ENCODE results near the gene RBM23.

The RBM23 gene

DNA sequence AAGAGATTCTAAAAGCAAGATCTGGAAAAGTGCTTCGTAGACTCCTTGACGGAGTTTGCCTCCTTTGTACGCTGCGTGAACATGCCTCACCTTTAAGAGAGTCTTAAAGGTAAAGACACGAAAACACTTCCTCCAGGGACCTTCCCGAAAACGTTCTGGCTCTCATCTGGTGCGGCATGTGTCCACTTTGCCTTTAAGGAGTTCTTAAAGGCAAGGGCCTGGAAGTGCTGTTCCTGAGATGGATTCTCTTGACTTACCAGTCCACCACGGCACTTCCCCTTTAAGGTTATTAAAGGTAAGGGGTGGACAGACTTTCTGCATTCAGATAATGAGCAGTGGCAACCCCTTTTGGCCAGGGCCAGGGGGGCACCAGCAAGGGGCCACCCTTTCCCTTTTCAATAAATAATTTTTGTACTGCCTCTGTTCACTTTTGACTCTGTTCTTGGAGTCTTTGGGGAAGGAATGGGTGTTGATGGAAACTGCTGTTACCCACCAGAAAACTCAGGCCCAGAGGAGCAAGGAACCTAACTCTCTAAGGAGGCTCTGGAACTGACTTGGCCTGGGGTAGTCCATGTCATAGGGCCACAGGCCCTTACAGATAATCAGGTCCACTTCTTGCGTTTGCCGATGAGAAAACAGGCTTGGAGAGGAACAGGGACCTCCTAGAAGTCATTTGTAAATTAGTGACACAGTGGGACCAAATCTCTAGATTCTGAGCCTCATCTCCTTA, 31.5 kb downstream of the RBM23 start:
- TF ChIP-seq, protein P1, sequence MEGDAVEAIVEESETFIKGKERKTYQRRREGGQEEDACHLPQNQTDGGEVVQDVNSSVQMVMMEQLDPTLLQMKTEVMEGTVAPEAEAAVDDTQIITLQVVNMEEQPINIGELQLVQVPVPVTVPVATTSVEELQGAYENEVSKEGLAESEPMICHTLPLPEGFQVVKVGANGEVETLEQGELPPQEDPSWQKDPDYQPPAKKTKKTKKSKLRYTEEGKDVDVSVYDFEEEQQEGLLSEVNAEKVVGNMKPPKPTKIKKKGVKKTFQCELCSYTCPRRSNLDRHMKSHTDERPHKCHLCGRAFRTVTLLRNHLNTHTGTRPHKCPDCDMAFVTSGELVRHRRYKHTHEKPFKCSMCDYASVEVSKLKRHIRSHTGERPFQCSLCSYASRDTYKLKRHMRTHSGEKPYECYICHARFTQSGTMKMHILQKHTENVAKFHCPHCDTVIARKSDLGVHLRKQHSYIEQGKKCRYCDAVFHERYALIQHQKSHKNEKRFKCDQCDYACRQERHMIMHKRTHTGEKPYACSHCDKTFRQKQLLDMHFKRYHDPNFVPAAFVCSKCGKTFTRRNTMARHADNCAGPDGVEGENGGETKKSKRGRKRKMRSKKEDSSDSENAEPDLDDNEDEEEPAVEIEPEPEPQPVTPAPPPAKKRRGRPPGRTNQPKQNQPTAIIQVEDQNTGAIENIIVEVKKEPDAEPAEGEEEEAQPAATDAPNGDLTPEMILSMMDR (IDR thresholded peaks at IDR 0.05; ENCODE audit: insufficient read depth, low read depth, low read length, missing control alignments) = no peak
- H3K4me3 ChIP-seq (ENCODE audit: low read length) = peak overlapping the region; percentile 62
- peak; percentile 96 for DNase-seq (ENCODE audit: low read depth)

DNA sequence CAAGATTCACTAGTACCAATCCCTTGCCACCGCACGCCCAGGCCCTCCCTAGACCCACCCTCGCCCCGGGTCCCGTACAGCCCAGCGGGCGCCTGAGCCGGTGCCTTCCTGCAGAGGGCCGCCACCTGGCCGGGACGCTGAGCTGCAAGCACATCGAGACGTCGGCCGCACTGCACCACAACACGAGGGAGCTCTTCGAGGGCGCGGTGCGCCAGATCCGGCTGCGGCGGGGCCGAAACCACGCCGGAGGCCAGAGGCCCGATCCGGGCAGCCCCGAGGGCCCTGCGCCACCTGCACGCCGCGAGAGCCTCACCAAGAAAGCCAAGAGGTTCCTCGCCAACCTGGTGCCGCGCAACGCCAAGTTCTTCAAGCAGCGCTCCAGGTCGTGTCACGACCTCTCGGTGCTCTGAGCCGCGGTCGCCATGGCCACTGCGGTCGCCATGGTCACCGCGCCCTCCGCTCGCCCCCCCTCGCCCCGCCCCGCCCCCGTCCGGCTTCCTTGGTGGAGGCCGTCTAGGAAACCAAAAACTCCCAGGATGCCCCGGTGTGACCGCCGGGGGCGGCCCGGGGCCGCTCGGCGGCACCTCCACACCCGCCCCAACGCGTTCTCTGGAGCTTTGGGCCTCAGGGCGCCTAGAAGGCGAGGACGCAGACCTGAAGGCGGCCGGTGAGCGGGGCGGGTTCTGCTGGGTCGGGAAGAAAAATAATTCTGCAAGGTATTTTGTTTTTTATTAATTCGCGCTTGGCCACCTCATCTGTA, 32.3 kb downstream of the RBM23 start:
- TF ChIP-seq, protein P1 (IDR thresholded peaks at IDR 0.05; ENCODE audit: insufficient read depth, low read depth, low read length, missing control alignments) = peak; percentile 30
- DNase-seq (ENCODE audit: low read depth) = peak; percentile 60
- H3K4me3 ChIP-seq (ENCODE audit: low read length) = peak overlapping the region; percentile 62

DNA sequence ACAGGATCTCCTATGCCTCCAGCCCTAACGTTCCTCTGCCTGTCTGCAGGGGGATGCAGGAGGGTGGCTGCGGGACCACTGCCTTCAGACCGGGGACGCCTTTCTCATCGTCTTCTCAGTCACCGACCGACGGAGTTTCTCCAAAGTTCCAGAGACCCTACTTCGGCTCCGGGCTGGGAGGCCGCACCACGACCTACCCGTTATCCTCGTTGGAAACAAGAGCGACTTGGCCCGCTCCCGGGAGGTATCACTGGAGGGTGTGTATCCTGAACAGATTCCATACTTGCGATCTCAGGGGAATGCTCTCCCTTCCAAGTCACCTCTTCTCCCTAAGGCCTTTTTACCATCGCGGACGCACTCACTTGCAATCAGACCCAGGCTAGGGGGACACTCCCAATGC, 33.0 kb downstream of the RBM23 start:
- TF ChIP-seq, protein P1 (IDR thresholded peaks at IDR 0.05; ENCODE audit: insufficient read depth, low read depth, low read length, missing control alignments) = no peak
- H3K4me3 ChIP-seq (ENCODE audit: low read length) = peak overlapping the region; percentile 62
- no peak for DNase-seq (ENCODE audit: low read depth)

DNA sequence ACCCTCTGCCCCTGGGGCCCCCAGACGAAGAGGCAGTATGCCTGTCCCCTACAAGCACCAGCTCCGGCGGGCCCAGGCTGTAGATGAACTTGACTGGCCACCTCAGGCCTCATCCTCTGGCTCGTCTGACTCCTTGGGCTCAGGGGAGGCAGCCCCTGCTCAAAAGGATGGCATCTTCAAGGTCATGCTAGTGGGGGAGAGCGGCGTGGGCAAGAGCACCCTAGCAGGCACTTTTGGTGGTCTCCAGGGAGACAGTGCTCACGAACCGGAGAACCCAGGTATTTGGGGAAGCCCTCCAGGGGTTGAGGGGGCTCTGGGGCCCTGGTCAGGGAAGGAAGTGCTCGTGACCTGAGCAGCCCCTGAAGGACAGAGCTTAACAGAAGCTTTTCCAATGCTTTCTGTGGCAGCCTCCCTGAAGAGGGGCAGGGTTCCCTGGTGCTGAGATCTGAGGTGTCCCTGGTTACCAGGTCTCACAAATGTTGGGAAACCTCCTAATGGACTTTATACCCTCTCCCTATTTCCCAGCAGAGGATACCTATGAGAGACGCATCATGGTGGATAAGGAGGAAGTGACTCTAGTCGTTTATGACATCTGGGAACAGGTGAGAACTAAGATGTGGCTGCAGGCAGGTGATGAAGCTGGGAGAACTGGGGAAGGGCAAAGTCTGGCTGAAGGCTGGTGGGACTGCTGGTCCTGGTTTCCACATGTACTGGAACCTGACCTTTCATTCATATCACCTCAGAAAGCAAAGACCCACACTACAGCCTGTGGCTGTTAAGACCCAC, 34.0 kb downstream of the RBM23 start:
- TF ChIP-seq, protein P1 (IDR thresholded peaks at IDR 0.05; ENCODE audit: insufficient read depth, low read depth, low read length, missing control alignments) = no peak
- DNase-seq (ENCODE audit: low read depth) = no peak
- H3K4me3 ChIP-seq (ENCODE audit: low read length) = no peak overlapping the region

DNA sequence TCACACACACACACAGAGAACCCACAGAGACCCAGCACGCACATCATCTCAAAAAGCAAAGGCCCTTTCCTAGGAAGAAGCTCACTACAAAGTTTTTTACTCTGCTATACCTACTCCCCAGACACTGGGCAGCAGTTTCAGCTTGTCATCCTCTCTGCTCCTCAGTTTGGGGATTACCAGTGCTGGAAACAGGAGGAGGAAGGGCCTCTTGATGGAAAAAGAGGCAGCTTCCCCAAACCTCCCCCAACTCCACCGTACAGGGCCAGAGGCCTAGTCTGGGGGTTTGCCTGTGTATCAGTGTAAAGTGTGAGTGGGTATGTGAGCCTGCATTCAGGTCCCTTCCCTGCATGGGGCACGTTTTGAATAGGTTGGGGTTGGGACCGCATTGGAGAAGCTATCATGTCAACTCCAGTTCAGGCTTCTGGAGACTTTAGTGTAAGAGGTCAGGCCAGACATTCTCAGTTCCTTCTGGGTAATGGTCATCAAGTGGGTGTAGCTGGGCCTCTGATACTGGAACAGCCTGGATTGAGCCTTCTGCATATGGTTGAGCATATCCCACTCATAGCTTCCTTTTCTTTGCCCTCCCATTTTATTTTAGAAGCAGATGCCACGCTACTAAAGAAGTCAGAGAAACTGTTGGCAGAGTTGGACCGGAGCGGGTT, 34.7 kb downstream of the RBM23 start:
- H3K4me3 ChIP-seq (ENCODE audit: low read length) = no peak overlapping the region
- no peak for DNase-seq (ENCODE audit: low read depth)
- TF ChIP-seq, protein P1 (IDR thresholded peaks at IDR 0.05; ENCODE audit: insufficient read depth, low read depth, low read length, missing control alignments) = no peak

DNA sequence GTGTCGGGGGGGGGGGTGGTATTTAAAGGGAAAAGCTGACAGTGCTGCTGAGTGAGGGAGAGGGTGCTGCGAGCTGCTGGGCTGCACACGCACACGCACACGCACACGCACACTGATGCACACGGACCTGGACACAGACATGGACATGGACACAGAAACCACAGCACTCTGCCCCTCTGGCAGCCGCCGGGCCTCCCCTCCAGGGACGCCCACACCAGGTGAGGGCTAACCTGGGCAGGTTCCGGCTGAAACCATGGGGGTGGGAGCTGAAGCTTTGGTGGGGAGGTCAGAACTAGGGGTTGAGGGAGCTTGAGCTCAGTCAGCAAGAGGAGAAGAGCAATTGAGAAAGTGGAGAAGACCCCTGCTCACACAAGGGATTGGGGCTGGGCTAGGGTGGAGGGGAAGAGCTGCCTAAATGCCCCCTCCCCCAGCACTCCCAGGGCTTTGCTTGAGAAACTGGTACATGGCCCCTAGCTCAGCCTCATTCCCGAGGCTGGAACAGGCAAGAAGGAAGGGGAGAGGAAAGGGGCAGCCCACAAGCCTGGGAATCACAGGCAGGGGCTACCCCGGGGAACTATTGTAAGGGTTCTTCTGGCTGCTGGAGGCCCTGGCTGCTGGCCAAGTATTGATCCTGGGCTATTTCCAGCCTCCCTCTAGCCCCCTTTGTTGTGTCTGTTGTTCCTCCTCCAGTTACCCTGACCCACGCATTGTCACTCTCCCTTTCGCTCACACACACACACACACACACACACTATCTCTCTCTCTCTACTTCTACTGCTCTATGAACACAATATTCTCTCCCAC, 35.6 kb downstream of the RBM23 start, which contains the start of gene REM2:
REM2 (plus strand) TSS at position 50 of the 804 bp plus-strand sequence; CDS start at position 116, 66 bp downstream.
- H3K4me3 ChIP-seq (ENCODE audit: low read length) = no peak within 1 kb of the TSS
- DNase-seq (ENCODE audit: low read depth) = no peak
- TF ChIP-seq, protein P1 (IDR thresholded peaks at IDR 0.05; ENCODE audit: insufficient read depth, low read depth, low read length, missing control alignments) = no peak
